ENCODE data around the gene MUC5AC.
"Not testable (repeated sequence)": the region's sequence is repeated elsewhere in the genome, so short reads cannot be mapped to it uniquely, and the experiment has no call there.

Gene MUC5AC

GRCh38 chr11:1155274-1155693 lies 2.5 kb upstream of the MUC5AC start:
- Histone ChIP-seq H3K4me3 (ENCODE audit: low read depth, low read length) (no peak overlapping the region), H3K27ac (no peak overlapping the region), H3K36me3 (replicated peaks) (no peaks in the 10 kb centered on the region), H3K27me3 (replicated peaks) (no peaks in the 10 kb centered on the region)
- DNase-seq, result no peak
- TF ChIP-seq CTCF (IDR thresholded peaks at IDR 0.05; ENCODE audit: low read depth, low read length, missing control alignments), result no peak
- in situ Hi-C loops (cut with HindIII; ENCODE audit: low pct_ligation_motif_present, low sequenced_read_pairs), result no loop called here

GRCh38 chr11:1156506-1157340 lies 1.0 kb upstream of the MUC5AC start:
- Histone ChIP-seq H3K36me3 (replicated peaks) (no peaks in the 10 kb centered on the region), H3K4me3 (ENCODE audit: low read depth, low read length) (no peak overlapping the region), H3K27me3 (replicated peaks) (no peaks in the 10 kb centered on the region), H3K27ac (no peak overlapping the region)
- DNase-seq, result no peak
- no peak for TF ChIP-seq CTCF (IDR thresholded peaks at IDR 0.05; ENCODE audit: low read depth, low read length, missing control alignments)
- in situ Hi-C loops (cut with HindIII; ENCODE audit: low pct_ligation_motif_present, low sequenced_read_pairs), result no loop called here

- no peak for DNase-seq
- Histone ChIP-seq H3K27ac (no peak overlapping the region), H3K4me3 (ENCODE audit: low read depth, low read length) (no peak overlapping the region), H3K27me3 (replicated peaks) (no peaks in the 10 kb centered on the region), H3K36me3 (replicated peaks) (no peaks in the 10 kb centered on the region)
- in situ Hi-C loops (cut with HindIII; ENCODE audit: low pct_ligation_motif_present, low sequenced_read_pairs), result no loop called here
- no peak for TF ChIP-seq CTCF (IDR thresholded peaks at IDR 0.05; ENCODE audit: low read depth, low read length, missing control alignments)
Observed at GRCh38 chr11:1157341-1157644, 460 bp upstream of the MUC5AC start.

GRCh38 chr11:1158681-1159487 lies 1.1 kb downstream of the MUC5AC start:
- no peaks in the 10 kb centered on the region for H3K27me3 ChIP-seq (replicated peaks)
- H3K4me3 ChIP-seq (ENCODE audit: low read depth, low read length), result no peak overlapping the region
- H3K36me3 ChIP-seq (replicated peaks), result no peaks in the 10 kb centered on the region
- H3K27ac ChIP-seq, result no peak overlapping the region
- in situ Hi-C loops (cut with HindIII; ENCODE audit: low pct_ligation_motif_present, low sequenced_read_pairs), result no loop called here
- TF ChIP-seq CTCF (IDR thresholded peaks at IDR 0.05; ENCODE audit: low read depth, low read length, missing control alignments), result no peak
- no peak for DNase-seq

- H3K36me3 ChIP-seq (replicated peaks); H3K27ac ChIP-seq; in situ Hi-C loops (cut with HindIII; ENCODE audit: low pct_ligation_motif_present, low sequenced_read_pairs); H3K4me3 ChIP-seq (ENCODE audit: low read depth, low read length); H3K27me3 ChIP-seq (replicated peaks); DNase-seq: not testable (repeated sequence)
Observed at GRCh38 chr11:1159488-1160220, 1.9 kb downstream of the MUC5AC start.

Measured in brain microvascular endothelial cell (primary cell).